Stomach (tissue), 4 donors: ENCODE data around the gene KLHDC8A.

Experiments used
- CTCF ChIP-seq, 7 experiments: fragments of 450-650 bp in 4 of 7; fragments of 200-600 bp in 3 of 7; sonication (generic) in 3 of 7; IDR thresholded peaks; one replicate each; pipeline ENCODE4 v1.5.1; 2016 to 2019; ENCODE audit warnings: antibody characterized with exemption in 7 of 7, control low read depth in 2 of 7, mild to moderate bottlenecking in 1 of 7
- EP300 ChIP-seq: sonication (generic); formaldehyde crosslinking; IDR thresholded peaks from one replicate; pipeline ENCODE4 v1.6.1; 2017; ENCODE audit warnings: antibody characterized with exemption
- POLR2A ChIP-seq, 4 donors: fragments of 450-650 bp; IDR thresholded peaks; one replicate each; pipeline ENCODE4 v1.6.1; 2016; ENCODE audit warnings: antibody characterized with exemption in 4 of 4, control low read depth in 2 of 4, mild to moderate bottlenecking in 1 of 4, moderate library complexity in 1 of 4
- POLR2AphosphoS5 ChIP-seq, 3 donors: sonication (generic); formaldehyde crosslinking; IDR thresholded peaks; one replicate each; pipeline ENCODE4 v1.6.1; 2016; ENCODE audit warnings: antibody characterized with exemption in 3 of 3

DNA sequence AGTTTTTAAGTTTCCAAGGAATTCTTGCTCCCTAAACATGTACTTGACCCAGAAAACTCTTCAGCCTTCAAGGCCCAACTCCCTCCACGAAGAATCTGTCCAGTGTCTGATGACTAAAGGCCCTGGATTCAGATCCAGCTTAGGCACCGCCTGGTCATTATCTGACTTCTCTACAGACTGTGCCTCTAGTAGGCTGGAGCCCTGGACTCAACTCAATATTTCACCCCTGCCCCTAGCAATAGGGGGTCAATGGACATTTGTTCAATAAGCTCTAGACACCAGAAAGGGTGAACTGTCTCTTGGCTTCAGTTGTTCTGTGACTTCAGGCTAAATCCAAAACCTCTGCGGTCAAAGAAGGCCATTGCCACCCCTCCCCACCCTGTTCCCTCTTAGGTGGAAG is 69.6 kb downstream of the KLHDC8A start:
- TF ChIP-seq POLR2A (IDR thresholded peaks at IDR 0.05) (no peak), POLR2AphosphoS5 (IDR thresholded peaks at IDR 0.05) (no peak), EP300 (no peak), CTCF (IDR thresholded peaks at IDR 0.05) (no peak)
